HEK293 (cell line): ENCODE data around the gene RYR2.

ENCODE experiments used
- CTCF ChIA-PET: fragments of 350-600 bp; formaldehyde crosslinking; extraction: SDS; loops from one replicate; lab custom pipeline; 2021; ENCODE audit warnings: antibody characterized with exemption; lab: Yijun Ruan, JAX
- POLR2A ChIA-PET: fragments of 300-600 bp; formaldehyde crosslinking; extraction: SDS; loops from one replicate; lab custom pipeline; 2020; ENCODE audit warnings: antibody characterized with exemption, inconsistent platforms; lab: Yijun Ruan, JAX
- H3K27ac ChIP-seq: fragments of 200-500 bp; sonication (Bioruptor generic); 2 replicates; pipeline ENCODE4 v1.5.1; 2014; ENCODE audit warnings: low read depth, low read length, control low read depth, inconsistent platforms; ENCODE audit errors: extremely low read depth
- H3K36me3 ChIP-seq, 2 experiments: fragments of 200-500 bp in 1 of 2; sonication (Bioruptor generic) in 1 of 2; 1 replicate in 1 of 2; 2 replicates in 1 of 2; pipeline ENCODE4 v1.5.1; 2014 to 2017; ENCODE audit warnings: inconsistent platforms in 2 of 2, low read length in 2 of 2; ENCODE audit not compliant: control insufficient read depth in 2 of 2, insufficient read depth in 1 of 2
- H3K4me1 ChIP-seq: fragments of 200-500 bp; sonication (Bioruptor generic); 2 replicates; pipeline ENCODE4 v1.5.1; 2014; ENCODE audit warnings: mild to moderate bottlenecking, low read length, inconsistent platforms; ENCODE audit not compliant: control insufficient read depth, insufficient read depth
- H3K4me3 ChIP-seq: 2 replicates; pipeline ENCODE4 v1.5.1; 2011; ENCODE audit warnings: low read depth, mild to moderate bottlenecking, control low read depth, low read length, moderate library complexity
- H3K9me3 ChIP-seq: fragments of 200-500 bp; sonication (Bioruptor generic); 2 replicates; pipeline ENCODE4 v1.5.1; 2014; ENCODE audit warnings: low read depth, low read length, inconsistent platforms; ENCODE audit not compliant: control insufficient read depth, insufficient read depth
- EGR2 ChIP-seq: fragments of 450-650 bp; formaldehyde crosslinking; IDR thresholded peaks from 2 replicates; pipeline ENCODE4 v1.5.1; 2016; ENCODE audit warnings: low read depth, missing biosample characterization, missing genetic modification characterization
- IKZF3 ChIP-seq: fragments of 450-650 bp; IDR thresholded peaks from 2 replicates; pipeline ENCODE4 v1.5.0; 2018; ENCODE audit warnings: missing biosample characterization, mild to moderate bottlenecking, missing genetic modification characterization, moderate library complexity
- MZF1 ChIP-seq: fragments of 450-650 bp; formaldehyde crosslinking; IDR thresholded peaks from 2 replicates; pipeline ENCODE4 v1.5.1; 2017; ENCODE audit warnings: missing biosample characterization, missing genetic modification characterization, borderline replicate concordance
- SETDB1 ChIP-seq: IDR thresholded peaks from one replicate; pipeline ENCODE4 v1.6.1; 2017; ENCODE audit warnings: mild to moderate bottlenecking, low read length, moderate library complexity, mixed read lengths; ENCODE audit not compliant: insufficient read length
- TCF7L2 ChIP-seq: IDR thresholded peaks from 2 replicates; pipeline ENCODE4 v1.6.1; 2011; ENCODE audit warnings: low read depth, mild to moderate bottlenecking, inconsistent platforms, low read length, moderate library complexity, borderline replicate concordance
- ZFHX2 ChIP-seq: fragments of 450-650 bp; formaldehyde crosslinking; conservative IDR thresholded peaks from 2 replicates; pipeline ENCODE4 v1.5.1; 2016; ENCODE audit warnings: missing biosample characterization, missing genetic modification characterization
- ZFP37 ChIP-seq: fragments of 450-650 bp; formaldehyde crosslinking; IDR thresholded peaks from 2 replicates; pipeline ENCODE4 v1.5.1; 2016; ENCODE audit warnings: missing biosample characterization, missing genetic modification characterization
- ZFP41 ChIP-seq: fragments of 450-650 bp; formaldehyde crosslinking; IDR thresholded peaks from 2 replicates; pipeline ENCODE4 v1.5.1; 2016; ENCODE audit warnings: missing biosample characterization, missing genetic modification characterization, borderline replicate concordance
- ZNF132 ChIP-seq: fragments of 450-650 bp; formaldehyde crosslinking; IDR thresholded peaks from 2 replicates; pipeline ENCODE4 v1.5.1; 2017; ENCODE audit warnings: missing biosample characterization, missing genetic modification characterization, borderline replicate concordance
- ZNF169 ChIP-seq: fragments of 450-650 bp; formaldehyde crosslinking; IDR thresholded peaks from 2 replicates; pipeline ENCODE4 v1.5.1; 2016; ENCODE audit warnings: missing biosample characterization, missing genetic modification characterization
- ZNF19 ChIP-seq: fragments of 450-650 bp; formaldehyde crosslinking; IDR thresholded peaks from 2 replicates; pipeline ENCODE4; 2016; ENCODE audit warnings: missing biosample characterization, missing genetic modification characterization, low read depth
- ZNF214 ChIP-seq: fragments of 450-650 bp; formaldehyde crosslinking; IDR thresholded peaks from 2 replicates; pipeline ENCODE4 v1.5.1; 2017; ENCODE audit warnings: missing biosample characterization, mild to moderate bottlenecking, missing genetic modification characterization, borderline replicate concordance
- ZNF23 ChIP-seq: fragments of 450-650 bp; formaldehyde crosslinking; IDR thresholded peaks from 2 replicates; pipeline ENCODE4 v1.5.1; 2016; ENCODE audit warnings: missing biosample characterization, missing genetic modification characterization, borderline replicate concordance
- ZNF266 ChIP-seq: fragments of 450-650 bp; formaldehyde crosslinking; IDR thresholded peaks from 2 replicates; pipeline ENCODE4 v1.5.1; 2016; ENCODE audit warnings: missing biosample characterization, missing genetic modification characterization, low read depth
- ZNF335 ChIP-seq: fragments of 450-650 bp; formaldehyde crosslinking; conservative IDR thresholded peaks from 2 replicates; pipeline ENCODE4 v1.5.1; 2016; ENCODE audit warnings: missing biosample characterization, missing genetic modification characterization
- ZNF514 ChIP-seq: fragments of 450-650 bp; formaldehyde crosslinking; IDR thresholded peaks from 2 replicates; pipeline ENCODE4 v1.5.1; 2016; ENCODE audit warnings: missing biosample characterization, missing genetic modification characterization
- ZNF585B ChIP-seq: fragments of 450-650 bp; formaldehyde crosslinking; IDR thresholded peaks from 2 replicates; pipeline ENCODE4 v1.5.1; 2016; ENCODE audit warnings: missing biosample characterization, missing genetic modification characterization
- ZNF596 ChIP-seq: fragments of 450-650 bp; IDR thresholded peaks from 2 replicates; pipeline ENCODE4 v1.5.0; 2018; ENCODE audit warnings: missing biosample characterization, mild to moderate bottlenecking, missing genetic modification characterization, moderate library complexity
- ZNF747 ChIP-seq: fragments of 450-650 bp; formaldehyde crosslinking; IDR thresholded peaks from 2 replicates; pipeline ENCODE4 v1.5.1; 2016; ENCODE audit warnings: missing biosample characterization, missing genetic modification characterization
- ZSCAN23 ChIP-seq: fragments of 450-650 bp; formaldehyde crosslinking; IDR thresholded peaks from 2 replicates; pipeline ENCODE4 v1.5.1; 2016; ENCODE audit warnings: missing biosample characterization, missing genetic modification characterization
- TF ChIP-seq, protein P1 (sequence below): fragments of 450-650 bp; formaldehyde crosslinking; IDR thresholded peaks from 2 replicates; pipeline ENCODE4 v1.5.1; 2016; ENCODE audit warnings: missing biosample characterization, missing genetic modification characterization, low read depth
- TF ChIP-seq, protein P2 (sequence below): fragments of 450-650 bp; formaldehyde crosslinking; IDR thresholded peaks from 2 replicates; pipeline ENCODE4 v1.5.1; 2016; ENCODE audit warnings: missing biosample characterization, missing genetic modification characterization
- TF ChIP-seq, protein P3 (sequence below): fragments of 450-650 bp; formaldehyde crosslinking; IDR thresholded peaks from 2 replicates; pipeline ENCODE4 v1.5.1; 2016; ENCODE audit warnings: missing biosample characterization, missing genetic modification characterization, borderline replicate concordance
- TF ChIP-seq, protein P4 (sequence below): fragments of 450-650 bp; formaldehyde crosslinking; IDR thresholded peaks from 2 replicates; pipeline ENCODE4 v1.5.1; 2016; ENCODE audit warnings: missing biosample characterization, missing genetic modification characterization
- TF ChIP-seq, protein P5 (sequence below): fragments of 450-650 bp; formaldehyde crosslinking; IDR thresholded peaks from 2 replicates; pipeline ENCODE4 v1.5.1; 2017; ENCODE audit warnings: missing biosample characterization, mild to moderate bottlenecking, missing genetic modification characterization, moderate library complexity

Gene RYR2

DNA sequence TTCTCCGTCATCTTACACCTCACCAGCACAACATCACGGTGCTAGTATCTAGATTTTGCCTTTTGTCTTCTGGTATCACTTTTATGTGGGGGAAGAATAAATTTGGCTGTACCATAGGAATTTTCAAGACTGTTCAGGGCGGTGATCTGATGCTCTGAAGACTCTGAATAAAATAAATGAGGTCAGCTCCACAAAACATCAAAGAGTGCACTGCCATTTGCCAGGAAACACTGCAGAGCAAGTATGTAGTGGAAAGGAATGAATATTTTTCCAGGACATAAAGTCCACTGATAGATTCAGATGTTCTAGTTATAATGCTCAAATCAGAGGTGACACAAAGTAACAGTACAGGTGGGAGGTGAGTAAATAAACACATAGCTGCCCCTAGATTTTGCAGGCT, 792.5 kb downstream of the RYR2 start:
- POLR2A ChIA-PET, result interaction anchor here (0.5 kb wide), 1 partner anchor 491 kb away, joined by 5 read pairs; no protein-coding TSS in a partner anchor
- no peak for TF ChIP-seq IKZF3 (tag by site-specific recombination)
- no peak for TF ChIP-seq ZNF214 (tag by site-specific recombination)
- TF ChIP-seq, protein P1, sequence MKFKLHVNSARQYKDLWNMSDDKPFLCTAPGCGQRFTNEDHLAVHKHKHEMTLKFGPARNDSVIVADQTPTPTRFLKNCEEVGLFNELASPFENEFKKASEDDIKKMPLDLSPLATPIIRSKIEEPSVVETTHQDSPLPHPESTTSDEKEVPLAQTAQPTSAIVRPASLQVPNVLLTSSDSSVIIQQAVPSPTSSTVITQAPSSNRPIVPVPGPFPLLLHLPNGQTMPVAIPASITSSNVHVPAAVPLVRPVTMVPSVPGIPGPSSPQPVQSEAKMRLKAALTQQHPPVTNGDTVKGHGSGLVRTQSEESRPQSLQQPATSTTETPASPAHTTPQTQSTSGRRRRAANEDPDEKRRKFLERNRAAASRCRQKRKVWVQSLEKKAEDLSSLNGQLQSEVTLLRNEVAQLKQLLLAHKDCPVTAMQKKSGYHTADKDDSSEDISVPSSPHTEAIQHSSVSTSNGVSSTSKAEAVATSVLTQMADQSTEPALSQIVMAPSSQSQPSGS (tag by site-specific recombination), result no peak
- no peak for TF ChIP-seq ZNF747
- TF ChIP-seq ZNF19 (tag by site-specific recombination), result no peak
- no peak for TF ChIP-seq ZNF169 (tag by site-specific recombination)
- TF ChIP-seq ZFP37, result no peak
- no peak for TF ChIP-seq ZNF23
- TF ChIP-seq, protein P2, sequence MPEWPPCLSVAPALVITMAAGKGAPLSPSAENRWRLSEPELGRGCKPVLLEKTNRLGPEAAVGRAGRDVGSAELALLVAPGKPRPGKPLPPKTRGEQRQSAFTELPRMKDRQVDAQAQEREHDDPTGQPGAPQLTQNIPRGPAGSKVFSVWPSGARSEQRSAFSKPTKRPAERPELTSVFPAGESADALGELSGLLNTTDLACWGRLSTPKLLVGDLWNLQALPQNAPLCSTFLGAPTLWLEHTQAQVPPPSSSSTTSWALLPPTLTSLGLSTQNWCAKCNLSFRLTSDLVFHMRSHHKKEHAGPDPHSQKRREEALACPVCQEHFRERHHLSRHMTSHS, result no peak
- TF ChIP-seq EGR2 (tag by site-specific recombination), result no peak
- no peak for TF ChIP-seq SETDB1
- TF ChIP-seq ZSCAN23 (tag by site-specific recombination), result no peak
- no peak for TF ChIP-seq ZNF596 (tag by site-specific recombination)
- TF ChIP-seq TCF7L2, result no peak
- no peak for TF ChIP-seq ZNF514 (tag by site-specific recombination)
- TF ChIP-seq ZNF585B, result no peak
- TF ChIP-seq, protein P3, sequence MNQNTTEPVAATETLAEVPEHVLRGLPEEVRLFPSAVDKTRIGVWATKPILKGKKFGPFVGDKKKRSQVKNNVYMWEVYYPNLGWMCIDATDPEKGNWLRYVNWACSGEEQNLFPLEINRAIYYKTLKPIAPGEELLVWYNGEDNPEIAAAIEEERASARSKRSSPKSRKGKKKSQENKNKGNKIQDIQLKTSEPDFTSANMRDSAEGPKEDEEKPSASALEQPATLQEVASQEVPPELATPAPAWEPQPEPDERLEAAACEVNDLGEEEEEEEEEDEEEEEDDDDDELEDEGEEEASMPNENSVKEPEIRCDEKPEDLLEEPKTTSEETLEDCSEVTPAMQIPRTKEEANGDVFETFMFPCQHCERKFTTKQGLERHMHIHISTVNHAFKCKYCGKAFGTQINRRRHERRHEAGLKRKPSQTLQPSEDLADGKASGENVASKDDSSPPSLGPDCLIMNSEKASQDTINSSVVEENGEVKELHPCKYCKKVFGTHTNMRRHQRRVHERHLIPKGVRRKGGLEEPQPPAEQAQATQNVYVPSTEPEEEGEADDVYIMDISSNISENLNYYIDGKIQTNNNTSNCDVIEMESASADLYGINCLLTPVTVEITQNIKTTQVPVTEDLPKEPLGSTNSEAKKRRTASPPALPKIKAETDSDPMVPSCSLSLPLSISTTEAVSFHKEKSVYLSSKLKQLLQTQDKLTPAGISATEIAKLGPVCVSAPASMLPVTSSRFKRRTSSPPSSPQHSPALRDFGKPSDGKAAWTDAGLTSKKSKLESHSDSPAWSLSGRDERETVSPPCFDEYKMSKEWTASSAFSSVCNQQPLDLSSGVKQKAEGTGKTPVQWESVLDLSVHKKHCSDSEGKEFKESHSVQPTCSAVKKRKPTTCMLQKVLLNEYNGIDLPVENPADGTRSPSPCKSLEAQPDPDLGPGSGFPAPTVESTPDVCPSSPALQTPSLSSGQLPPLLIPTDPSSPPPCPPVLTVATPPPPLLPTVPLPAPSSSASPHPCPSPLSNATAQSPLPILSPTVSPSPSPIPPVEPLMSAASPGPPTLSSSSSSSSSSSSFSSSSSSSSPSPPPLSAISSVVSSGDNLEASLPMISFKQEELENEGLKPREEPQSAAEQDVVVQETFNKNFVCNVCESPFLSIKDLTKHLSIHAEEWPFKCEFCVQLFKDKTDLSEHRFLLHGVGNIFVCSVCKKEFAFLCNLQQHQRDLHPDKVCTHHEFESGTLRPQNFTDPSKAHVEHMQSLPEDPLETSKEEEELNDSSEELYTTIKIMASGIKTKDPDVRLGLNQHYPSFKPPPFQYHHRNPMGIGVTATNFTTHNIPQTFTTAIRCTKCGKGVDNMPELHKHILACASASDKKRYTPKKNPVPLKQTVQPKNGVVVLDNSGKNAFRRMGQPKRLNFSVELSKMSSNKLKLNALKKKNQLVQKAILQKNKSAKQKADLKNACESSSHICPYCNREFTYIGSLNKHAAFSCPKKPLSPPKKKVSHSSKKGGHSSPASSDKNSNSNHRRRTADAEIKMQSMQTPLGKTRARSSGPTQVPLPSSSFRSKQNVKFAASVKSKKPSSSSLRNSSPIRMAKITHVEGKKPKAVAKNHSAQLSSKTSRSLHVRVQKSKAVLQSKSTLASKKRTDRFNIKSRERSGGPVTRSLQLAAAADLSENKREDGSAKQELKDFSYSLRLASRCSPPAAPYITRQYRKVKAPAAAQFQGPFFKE (tag by site-specific recombination), result no peak
- TF ChIP-seq, all 188 proteins: peak for 0
- no peaks in the 10 kb centered on the region for H3K9me3 ChIP-seq
- no peak overlapping the region for H3K27ac ChIP-seq
- no peaks in the 10 kb centered on the region for H3K36me3 ChIP-seq
- H3K4me1 ChIP-seq, result no peaks in the 10 kb centered on the region
- CTCF ChIA-PET, result interaction anchor here (0.6 to 5.8 kb wide), 6 partner anchors 17 to 590 kb away, joined by 3 to 39 read pairs (median 5); no protein-coding TSS in a partner anchor
- H3K4me3 ChIP-seq, result no peak overlapping the region

DNA sequence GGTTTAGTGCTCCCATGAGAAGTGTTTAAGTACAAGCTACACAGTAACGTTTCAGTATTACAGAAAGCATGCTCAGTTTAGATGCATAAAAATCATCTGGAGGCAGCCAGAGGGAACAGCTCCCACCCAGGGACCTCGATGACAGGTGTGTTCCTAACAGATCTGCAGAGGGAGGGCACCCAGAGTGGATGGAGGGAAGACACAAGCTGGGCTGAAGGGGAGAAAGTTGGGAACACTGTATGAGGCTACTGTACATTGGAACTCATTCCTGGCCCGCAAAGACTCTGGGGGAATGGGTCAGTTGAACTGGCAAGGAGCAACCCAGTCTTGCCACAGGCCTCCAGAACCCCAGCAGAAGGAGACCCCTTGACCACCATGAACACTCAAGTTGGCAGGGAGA, 796.3 kb downstream of the RYR2 start:
- CTCF ChIA-PET, result interaction anchor here (0.6 to 5.8 kb wide), 3 partner anchors 13 to 27 kb away, joined by 3 to 39 read pairs (median 5); no protein-coding TSS in a partner anchor
- H3K4me3 ChIP-seq, result no peak overlapping the region
- POLR2A ChIA-PET, result no interaction called here
- H3K4me1 ChIP-seq, result no peaks in the 10 kb centered on the region
- no peaks in the 10 kb centered on the region for H3K36me3 ChIP-seq
- no peak overlapping the region for H3K27ac ChIP-seq
- H3K9me3 ChIP-seq, result no peaks in the 10 kb centered on the region
- TF ChIP-seq MZF1 (tag by site-specific recombination), result no peak
- TF ChIP-seq, protein P4, sequence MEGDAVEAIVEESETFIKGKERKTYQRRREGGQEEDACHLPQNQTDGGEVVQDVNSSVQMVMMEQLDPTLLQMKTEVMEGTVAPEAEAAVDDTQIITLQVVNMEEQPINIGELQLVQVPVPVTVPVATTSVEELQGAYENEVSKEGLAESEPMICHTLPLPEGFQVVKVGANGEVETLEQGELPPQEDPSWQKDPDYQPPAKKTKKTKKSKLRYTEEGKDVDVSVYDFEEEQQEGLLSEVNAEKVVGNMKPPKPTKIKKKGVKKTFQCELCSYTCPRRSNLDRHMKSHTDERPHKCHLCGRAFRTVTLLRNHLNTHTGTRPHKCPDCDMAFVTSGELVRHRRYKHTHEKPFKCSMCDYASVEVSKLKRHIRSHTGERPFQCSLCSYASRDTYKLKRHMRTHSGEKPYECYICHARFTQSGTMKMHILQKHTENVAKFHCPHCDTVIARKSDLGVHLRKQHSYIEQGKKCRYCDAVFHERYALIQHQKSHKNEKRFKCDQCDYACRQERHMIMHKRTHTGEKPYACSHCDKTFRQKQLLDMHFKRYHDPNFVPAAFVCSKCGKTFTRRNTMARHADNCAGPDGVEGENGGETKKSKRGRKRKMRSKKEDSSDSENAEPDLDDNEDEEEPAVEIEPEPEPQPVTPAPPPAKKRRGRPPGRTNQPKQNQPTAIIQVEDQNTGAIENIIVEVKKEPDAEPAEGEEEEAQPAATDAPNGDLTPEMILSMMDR (tag by site-specific recombination), result no peak
- TF ChIP-seq, protein P5, sequence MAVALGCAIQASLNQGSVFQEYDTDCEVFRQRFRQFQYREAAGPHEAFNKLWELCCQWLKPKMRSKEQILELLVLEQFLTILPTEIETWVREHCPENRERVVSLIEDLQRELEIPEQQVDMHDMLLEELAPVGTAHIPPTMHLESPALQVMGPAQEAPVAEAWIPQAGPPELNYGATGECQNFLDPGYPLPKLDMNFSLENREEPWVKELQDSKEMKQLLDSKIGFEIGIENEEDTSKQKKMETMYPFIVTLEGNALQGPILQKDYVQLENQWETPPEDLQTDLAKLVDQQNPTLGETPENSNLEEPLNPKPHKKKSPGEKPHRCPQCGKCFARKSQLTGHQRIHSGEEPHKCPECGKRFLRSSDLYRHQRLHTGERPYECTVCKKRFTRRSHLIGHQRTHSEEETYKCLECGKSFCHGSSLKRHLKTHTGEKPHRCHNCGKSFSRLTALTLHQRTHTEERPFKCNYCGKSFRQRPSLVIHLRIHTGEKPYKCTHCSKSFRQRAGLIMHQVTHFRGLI (tag by site-specific recombination), result no peak
- no peak for TF ChIP-seq ZNF266 (tag by site-specific recombination)
- TF ChIP-seq ZNF132, result no peak
- TF ChIP-seq ZSCAN23 (tag by site-specific recombination), result no peak
- no peak for TF ChIP-seq ZFP41 (tag by site-specific recombination)
- TF ChIP-seq ZNF335 (tag by site-specific recombination), result no peak
- no peak for TF ChIP-seq ZFHX2
